Esophagus squamous epithelium (tissue), 5 donors: ENCODE measurements around the gene KIF1A. TPM values are rescaled to one million over a fixed set of nuclear protein-coding genes. Genes with fewer than 3 reads are reported as not detected.

ENCODE experiments used
- DNase-seq: peaks from one replicate; lab custom pipeline; 2025; lab: John Stamatoyannopoulos, UW
- H3K27ac ChIP-seq, 4 donors: fragments of 200-600 bp; sonication (generic); one replicate each; pipeline ENCODE4 v1.5.1; 2016 to 2019; ENCODE audit warnings: mild to moderate bottlenecking in 1 of 4
- H3K27me3 ChIP-seq, 4 donors: fragments of 200-600 bp; sonication (generic); 1 replicate in 3 of 4; 2 replicates in 1 of 4; pipeline versions ENCODE4 v1.5.1 to v1.6.0; 2017 to 2021; ENCODE audit warnings: antibody characterized with exemption in 1 of 4
- H3K36me3 ChIP-seq, 3 donors: fragments of 200-600 bp; sonication (generic); one replicate each; pipeline ENCODE4 v1.5.1; 2016 to 2019
- H3K4me1 ChIP-seq, 3 donors: fragments of 200-600 bp; sonication (generic); one replicate each; pipeline ENCODE4 v1.5.1; 2017 to 2019
- H3K4me3 ChIP-seq, 4 donors: fragments of 200-600 bp; sonication (generic); 1 replicate in 3 of 4; 2 replicates in 1 of 4; pipeline ENCODE4 v1.5.1; 2016 to 2019; ENCODE audit warnings: mild to moderate bottlenecking in 2 of 4, moderate library complexity in 1 of 4
- H3K9me3 ChIP-seq, 3 donors: fragments of 200-600 bp; sonication (generic); one replicate each; pipeline ENCODE4 v1.5.1; 2016 to 2019
- CTCF ChIP-seq, 6 experiments: fragments of 450-650 bp in 4 of 6; fragments of 200-600 bp in 2 of 6; sonication (generic) in 2 of 6; IDR thresholded peaks; one replicate each; pipeline ENCODE4 v1.5.1; 2016 to 2019; ENCODE audit warnings: antibody characterized with exemption in 6 of 6, mild to moderate bottlenecking in 4 of 6, moderate library complexity in 4 of 6
- POLR2A ChIP-seq, 4 donors: fragments of 450-650 bp; IDR thresholded peaks; one replicate each; pipeline ENCODE4 v1.6.1; 2017; ENCODE audit warnings: antibody characterized with exemption in 4 of 4, mild to moderate bottlenecking in 4 of 4, moderate library complexity in 3 of 4
- WGBS, 2 donors: methylation state at CpG; one replicate each; pipeline ENCODE4 v1.1.5; 2018; 5-methylcytosine and 5-hydroxymethylcytosine counted together
- intact Hi-C: fragments of 100-400 bp; cut with DNase I; formaldehyde crosslinking; loops from one replicate; pipeline ENCODE4 v1.15.0; 2022
- total RNA-seq, 4 donors: library from RNA; depleted of rRNA; stranded (reverse); fragments of >200 nt; gene quantifications; one replicate each; pipeline ENCODE4 v1.1.0, GENCODE V29; 2016
- donor health status: DM: yes; HTN: yes; CAD: no.

Gene KIF1A
- total RNA-seq, 4 donors from 2014 or later, result 0.15 TPM; not detected in 3

DNA sequence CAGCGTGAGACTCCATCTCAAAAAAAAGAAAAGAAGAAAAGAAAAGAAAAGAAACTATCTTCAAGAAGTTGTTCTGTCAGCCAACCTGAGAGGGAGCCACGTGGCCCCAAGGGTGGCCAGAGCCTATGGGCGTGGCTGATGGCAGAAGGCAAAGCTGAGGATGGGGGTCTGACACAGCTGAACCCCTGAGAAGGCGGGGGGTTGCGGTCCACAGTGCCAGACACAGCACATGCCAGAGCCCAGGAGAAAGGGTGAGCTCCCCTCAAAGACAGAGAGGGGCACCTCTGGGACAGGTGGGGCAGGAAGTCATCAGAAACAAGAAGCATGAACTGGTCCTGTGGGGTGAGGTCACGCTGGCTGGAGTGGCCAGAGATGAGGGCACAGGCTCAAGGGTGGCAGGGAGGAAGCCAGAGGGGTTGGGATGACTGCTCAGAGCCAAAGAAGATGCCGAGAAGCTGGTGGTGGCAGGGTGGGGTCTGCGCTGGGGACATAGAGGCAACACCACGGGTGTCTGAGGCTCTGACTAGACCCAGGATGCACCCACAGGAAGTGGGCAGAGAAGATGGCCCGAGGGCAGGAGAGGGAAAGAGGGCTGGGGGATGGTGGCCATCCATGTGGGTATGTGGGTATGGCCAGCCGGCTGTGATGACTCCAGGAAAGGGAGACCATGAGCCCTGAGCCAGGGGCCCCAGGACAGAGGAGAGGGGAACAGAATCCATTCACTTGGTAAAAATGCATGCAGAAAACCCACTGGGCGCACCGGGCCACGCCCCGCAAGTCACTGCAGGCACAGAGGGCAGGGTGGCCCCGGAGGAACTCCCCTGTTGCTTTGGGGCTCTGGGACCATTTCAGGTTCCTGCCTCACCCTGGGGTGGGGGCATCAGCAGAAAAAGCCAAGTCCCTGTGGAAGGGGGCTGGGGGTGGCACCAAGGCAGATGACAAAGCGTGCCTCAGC is 8.4 kb downstream of the KIF1A start:
- intact Hi-C loops, result no loop called here

DNA sequence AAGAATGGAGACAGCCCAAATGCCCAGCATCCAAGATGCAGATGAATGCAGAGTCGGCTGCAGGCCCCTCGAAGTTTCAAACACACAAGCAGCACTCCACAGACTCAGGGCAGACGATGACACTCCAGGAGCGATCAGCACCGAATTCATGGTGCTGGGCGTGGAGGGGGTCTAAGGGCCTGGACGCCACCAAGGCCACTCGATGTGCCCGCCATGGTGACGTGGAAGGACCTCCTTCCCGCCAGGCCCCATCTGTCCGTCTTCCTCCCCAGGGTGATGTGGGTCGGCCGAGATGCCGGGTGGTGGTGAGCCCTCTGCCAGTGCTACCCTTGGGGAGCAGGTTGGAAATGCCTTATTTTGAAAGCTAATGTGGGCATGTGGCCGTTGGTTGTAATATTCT is 9.4 kb downstream of the KIF1A start:
- Histone ChIP-seq H3K36me3 (no peaks in the 10 kb centered on the region), H3K9me3 (peaks cover 0 to 10% (median 6%) of the 10 kb centered on the region in 3 donors), H3K4me3 (no peak overlapping the region), H3K27me3 (peaks cover 0 to 34% (median 0%) of the 10 kb centered on the region in 4 donors), H3K4me1 (no peaks in the 10 kb centered on the region), H3K27ac (no peak overlapping the region)
- intact Hi-C loops, result no loop called here
- TF ChIP-seq POLR2A (IDR thresholded peaks at IDR 0.05) (no peak), CTCF (IDR thresholded peaks at IDR 0.05) (no peak)
- DNase-seq, result no peak
- 89 to 93% methylated on average over 16 of the region's 16 CpGs for WGBS, 2 donors

More for the DNA sequence above, 8.4 kb downstream of the KIF1A start:
- Histone ChIP-seq H3K4me1 (no peaks in the 10 kb centered on the region), H3K27ac (no peak overlapping the region), H3K36me3 (no peaks in the 10 kb centered on the region), H3K27me3 (peaks cover 0 to 29% (median 0%) of the 10 kb centered on the region in 4 donors), H3K9me3 (peaks cover 0 to 10% (median 6%) of the 10 kb centered on the region in 3 donors), H3K4me3 (no peak overlapping the region)
- DNase-seq, result no peak
- WGBS, 2 donors, result 77 to 88% methylated on average over 12 to 16 of the region's 17 CpGs
- no peak for TF ChIP-seq POLR2A (IDR thresholded peaks at IDR 0.05)
- no peak for TF ChIP-seq CTCF (IDR thresholded peaks at IDR 0.05)

DNA sequence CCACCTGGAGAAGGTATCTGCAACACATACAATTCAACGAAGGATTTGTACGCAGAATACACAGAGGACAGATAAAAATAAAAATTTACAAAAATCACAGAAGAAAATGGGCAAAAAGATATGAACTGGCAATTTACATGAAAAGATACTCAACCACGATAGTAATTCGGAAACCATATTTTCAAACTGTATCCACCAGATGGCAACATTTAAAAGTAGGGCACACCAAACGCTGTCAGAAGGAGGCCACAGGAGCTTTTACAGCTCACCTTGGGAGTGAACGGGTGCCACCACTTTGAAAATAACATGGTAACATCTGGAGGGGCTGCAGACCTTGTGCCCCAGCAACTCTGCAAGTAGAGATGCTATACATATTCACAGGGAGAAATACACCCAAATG is 9.8 kb downstream of the KIF1A start:
- intact Hi-C loops, result no loop called here
- WGBS, 2 donors, result 46 to 56% methylated on average over 6 of the region's 6 CpGs
- TF ChIP-seq POLR2A (IDR thresholded peaks at IDR 0.05), result no peak
- peak in 1 of 6 experiments; percentile 10 for TF ChIP-seq CTCF (IDR thresholded peaks at IDR 0.05)
- Histone ChIP-seq H3K9me3 (peaks cover 0 to 10% (median 6%) of the 10 kb centered on the region in 3 donors), H3K4me3 (no peak overlapping the region), H3K27me3 (peaks cover 0 to 36% (median 0%) of the 10 kb centered on the region in 4 donors), H3K4me1 (no peaks in the 10 kb centered on the region), H3K36me3 (no peaks in the 10 kb centered on the region), H3K27ac (no peak overlapping the region)
- no peak for DNase-seq

GRCh38 chr2:240809276-240809675 is 10.7 kb downstream of the KIF1A start:
- peaks cover 0 to 7% (median 6%) of the 10 kb centered on the region in 3 donors for H3K9me3 ChIP-seq
- WGBS, 2 donors, result 80 to 83% methylated on average over 9 of the region's 9 CpGs
- H3K4me3 ChIP-seq, result no peak overlapping the region
- TF ChIP-seq POLR2A (IDR thresholded peaks at IDR 0.05) (no peak), CTCF (IDR thresholded peaks at IDR 0.05) (no peak)
- H3K27me3 ChIP-seq, result peaks cover 0 to 27% (median 0%) of the 10 kb centered on the region in 4 donors
- no peaks in the 10 kb centered on the region for H3K4me1 ChIP-seq
- no peaks in the 10 kb centered on the region for H3K36me3 ChIP-seq
- H3K27ac ChIP-seq, result no peak overlapping the region
- intact Hi-C loops, result no loop called here
- no peak for DNase-seq

DNA sequence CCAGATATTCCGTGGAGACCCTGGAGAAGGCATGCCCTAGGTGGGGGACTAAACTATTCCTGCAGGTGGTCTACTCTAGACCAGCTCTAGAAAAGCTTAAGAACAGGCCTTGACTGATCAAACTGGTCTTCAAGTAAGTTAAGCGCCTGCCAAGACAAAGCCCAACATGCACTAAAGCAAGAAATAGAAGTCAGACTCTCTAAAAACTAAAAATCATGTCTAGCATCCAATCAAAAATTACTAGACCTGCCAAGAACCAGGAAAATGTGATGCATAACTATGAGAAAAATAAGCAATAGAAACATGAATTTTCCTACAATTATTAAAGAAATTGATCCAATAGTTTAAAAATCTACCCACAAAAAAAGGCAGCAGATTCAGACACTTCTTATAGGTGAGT is 13.6 kb downstream of the KIF1A start:
- Histone ChIP-seq H3K36me3 (no peaks in the 10 kb centered on the region), H3K27me3 (peaks cover 0 to 33% (median 0%) of the 10 kb centered on the region in 4 donors), H3K27ac (no peak overlapping the region), H3K4me1 (no peaks in the 10 kb centered on the region), H3K9me3 (no peaks in the 10 kb centered on the region), H3K4me3 (no peak overlapping the region)
- intact Hi-C loops, result no loop called here
- no peak for TF ChIP-seq CTCF (IDR thresholded peaks at IDR 0.05)
- no peak for TF ChIP-seq POLR2A (IDR thresholded peaks at IDR 0.05)
- 82 to 83% methylated on average over 2 of the region's 2 CpGs for WGBS, 2 donors
- DNase-seq, result no peak
